HepG2 (cell line): ENCODE measurements around the gene KLHL18.

Experiments used
- BCL6 ChIP-seq: IDR thresholded peaks from 2 replicates; pipeline ENCODE4 v1.6.1; 2016; ENCODE audit warnings: missing genetic modification reagents, missing compliant biosample characterization
- DR1 ChIP-seq: sonication (generic); formaldehyde crosslinking; IDR thresholded peaks from 2 replicates; pipeline ENCODE4 v1.8.0; 2021; ENCODE audit warnings: mild to moderate bottlenecking, missing genetic modification reagents, inconsistent platforms
- E2F2 ChIP-seq: sonication (generic); formaldehyde crosslinking; IDR thresholded peaks from 2 replicates; pipeline ENCODE4 v1.4.0; 2020; ENCODE audit warnings: missing genetic modification reagents, borderline replicate concordance
- HOXA3 ChIP-seq: sonication (generic); formaldehyde crosslinking; IDR thresholded peaks from 2 replicates; pipeline ENCODE4 v1.5.0; 2020; ENCODE audit warnings: missing genetic modification reagents
- KDM1A ChIP-seq: IDR thresholded peaks from 2 replicates; pipeline ENCODE4 v1.6.1; 2016; ENCODE audit warnings: missing compliant biosample characterization
- PCBP2 ChIP-seq: fragments of 200-400 bp; formaldehyde crosslinking; optimal IDR thresholded peaks from 2 replicates; pipeline ENCODE3; 2018; ENCODE audit warnings: low read length, low read depth; ENCODE audit not compliant: poor library complexity, severe bottlenecking
- POLR2A ChIP-seq, 2 experiments: IDR thresholded peaks; 2 replicates each; pipeline ENCODE4 v1.6.1; 2011; ENCODE audit warnings: low read depth in 2 of 2, low read length in 2 of 2, mild to moderate bottlenecking in 1 of 2, moderate library complexity in 1 of 2; ENCODE audit not compliant: insufficient read depth in 1 of 2
- SOX5 ChIP-seq: IDR thresholded peaks from 2 replicates; pipeline ENCODE4 v1.6.1; 2016; ENCODE audit warnings: borderline replicate concordance
- ZNF546 ChIP-seq: sonication (generic); formaldehyde crosslinking; conservative IDR thresholded peaks from 2 replicates; pipeline ENCODE4 v1.8.1; 2023; ENCODE audit warnings: mild to moderate bottlenecking, missing genetic modification reagents
- TF ChIP-seq, protein P1 (sequence below): sonication (generic); formaldehyde crosslinking; IDR thresholded peaks from 2 replicates; pipeline ENCODE4 v1.5.0; 2020; ENCODE audit warnings: mild to moderate bottlenecking, missing genetic modification reagents, moderate library complexity
- TF ChIP-seq, protein P2 (sequence below): sonication (generic); formaldehyde crosslinking; IDR thresholded peaks from 2 replicates; pipeline ENCODE4 v1.8.1; 2023; ENCODE audit warnings: mild to moderate bottlenecking, moderate library complexity, missing genetic modification reagents

DNA sequence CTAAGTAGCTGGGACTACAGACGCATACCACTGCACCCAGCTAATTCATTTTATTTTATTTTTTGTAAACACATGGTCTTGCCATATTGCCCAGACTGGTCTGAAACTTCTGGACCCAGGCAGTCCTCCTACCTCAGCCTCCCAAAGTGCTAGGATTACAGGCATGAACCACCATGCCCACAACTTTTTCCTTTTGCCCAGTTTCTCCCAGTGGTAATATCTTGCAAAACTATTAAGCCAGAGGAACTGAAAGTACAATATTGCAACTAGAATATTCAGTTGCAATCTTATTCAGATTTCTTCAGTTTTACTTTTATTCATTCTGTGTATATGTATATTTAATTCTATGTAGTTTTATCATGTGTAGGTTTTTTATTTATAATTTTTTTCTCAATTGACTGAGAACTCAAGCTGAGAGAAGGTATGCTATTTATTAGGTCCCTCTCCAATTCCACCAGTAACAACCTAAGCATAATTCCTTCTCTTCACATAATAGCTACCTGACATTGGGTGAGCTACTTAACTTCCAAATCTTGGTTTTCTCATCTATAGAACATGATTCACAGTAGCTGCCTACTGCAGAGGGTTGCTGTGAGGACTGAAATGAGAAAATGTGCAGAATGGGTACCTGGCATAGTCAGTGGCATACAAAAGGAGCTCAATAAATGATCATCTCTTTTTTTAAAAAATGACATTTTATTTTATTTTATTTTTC, 30.8 kb downstream of the KLHL18 start:
- no peak for TF ChIP-seq BCL6
- no peak for TF ChIP-seq SOX5
- no peak for TF ChIP-seq E2F2
- no peak for TF ChIP-seq ZNF546 (CRISPR knock-in tag)
- TF ChIP-seq DR1: no peak
- TF ChIP-seq PCBP2: no peak
- no peak for TF ChIP-seq POLR2A (IDR thresholded peaks at IDR 0.05; ENCODE audit: insufficient read depth in 1 of 2, low read depth in 2 of 2, low read length in 2 of 2)
- TF ChIP-seq, protein P1, sequence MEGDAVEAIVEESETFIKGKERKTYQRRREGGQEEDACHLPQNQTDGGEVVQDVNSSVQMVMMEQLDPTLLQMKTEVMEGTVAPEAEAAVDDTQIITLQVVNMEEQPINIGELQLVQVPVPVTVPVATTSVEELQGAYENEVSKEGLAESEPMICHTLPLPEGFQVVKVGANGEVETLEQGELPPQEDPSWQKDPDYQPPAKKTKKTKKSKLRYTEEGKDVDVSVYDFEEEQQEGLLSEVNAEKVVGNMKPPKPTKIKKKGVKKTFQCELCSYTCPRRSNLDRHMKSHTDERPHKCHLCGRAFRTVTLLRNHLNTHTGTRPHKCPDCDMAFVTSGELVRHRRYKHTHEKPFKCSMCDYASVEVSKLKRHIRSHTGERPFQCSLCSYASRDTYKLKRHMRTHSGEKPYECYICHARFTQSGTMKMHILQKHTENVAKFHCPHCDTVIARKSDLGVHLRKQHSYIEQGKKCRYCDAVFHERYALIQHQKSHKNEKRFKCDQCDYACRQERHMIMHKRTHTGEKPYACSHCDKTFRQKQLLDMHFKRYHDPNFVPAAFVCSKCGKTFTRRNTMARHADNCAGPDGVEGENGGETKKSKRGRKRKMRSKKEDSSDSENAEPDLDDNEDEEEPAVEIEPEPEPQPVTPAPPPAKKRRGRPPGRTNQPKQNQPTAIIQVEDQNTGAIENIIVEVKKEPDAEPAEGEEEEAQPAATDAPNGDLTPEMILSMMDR (CRISPR knock-in tag): no peak
- TF ChIP-seq, protein P2, sequence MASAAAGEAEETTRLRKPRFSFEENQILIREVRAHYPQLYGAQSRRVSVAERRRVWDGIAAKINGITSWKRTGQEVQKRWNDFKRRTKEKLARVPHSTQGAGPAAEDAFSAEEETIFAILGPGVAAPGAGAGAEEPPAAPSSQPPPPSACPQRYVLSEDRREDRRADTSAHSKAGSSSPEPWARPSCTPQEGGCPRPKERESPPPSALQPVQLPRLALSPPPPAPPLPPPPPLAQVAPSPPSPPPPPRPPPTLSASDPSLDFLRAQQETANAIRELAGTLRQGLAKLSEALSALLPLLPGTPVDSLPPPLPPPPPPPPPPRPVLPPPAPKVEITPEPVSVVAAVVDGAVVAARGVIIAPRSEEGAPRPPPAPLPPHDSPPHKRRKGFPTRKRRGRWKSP: no peak
- TF ChIP-seq KDM1A (CRISPR knock-in tag): no peak
- no peak for TF ChIP-seq HOXA3 (CRISPR knock-in tag)
